Breast epithelium (tissue), 3 donors: ENCODE measurements around the gene TPPP.

Experiments used
- POLR2A ChIP-seq: fragments of 450-650 bp; IDR thresholded peaks from one replicate; pipeline ENCODE4 v1.6.1; 2016; ENCODE audit warnings: antibody characterized with exemption, mild to moderate bottlenecking, moderate library complexity
- TF ChIP-seq, protein P1 (sequence below), 3 donors: fragments of 450-650 bp; IDR thresholded peaks; one replicate each; pipeline ENCODE4 v1.5.1; 2016 to 2017; ENCODE audit warnings: antibody characterized with exemption in 3 of 3, mild to moderate bottlenecking in 3 of 3, moderate library complexity in 3 of 3

GRCh38 chr5:635306-636055, 57.7 kb downstream of the TPPP start:
- TF ChIP-seq, protein P1, sequence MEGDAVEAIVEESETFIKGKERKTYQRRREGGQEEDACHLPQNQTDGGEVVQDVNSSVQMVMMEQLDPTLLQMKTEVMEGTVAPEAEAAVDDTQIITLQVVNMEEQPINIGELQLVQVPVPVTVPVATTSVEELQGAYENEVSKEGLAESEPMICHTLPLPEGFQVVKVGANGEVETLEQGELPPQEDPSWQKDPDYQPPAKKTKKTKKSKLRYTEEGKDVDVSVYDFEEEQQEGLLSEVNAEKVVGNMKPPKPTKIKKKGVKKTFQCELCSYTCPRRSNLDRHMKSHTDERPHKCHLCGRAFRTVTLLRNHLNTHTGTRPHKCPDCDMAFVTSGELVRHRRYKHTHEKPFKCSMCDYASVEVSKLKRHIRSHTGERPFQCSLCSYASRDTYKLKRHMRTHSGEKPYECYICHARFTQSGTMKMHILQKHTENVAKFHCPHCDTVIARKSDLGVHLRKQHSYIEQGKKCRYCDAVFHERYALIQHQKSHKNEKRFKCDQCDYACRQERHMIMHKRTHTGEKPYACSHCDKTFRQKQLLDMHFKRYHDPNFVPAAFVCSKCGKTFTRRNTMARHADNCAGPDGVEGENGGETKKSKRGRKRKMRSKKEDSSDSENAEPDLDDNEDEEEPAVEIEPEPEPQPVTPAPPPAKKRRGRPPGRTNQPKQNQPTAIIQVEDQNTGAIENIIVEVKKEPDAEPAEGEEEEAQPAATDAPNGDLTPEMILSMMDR (IDR thresholded peaks at IDR 0.05) = no peak
- TF ChIP-seq POLR2A = no peak
